B cell (primary cell): ENCODE measurements around the gene TMEM18. TPM values are rescaled to one million over a fixed set of nuclear protein-coding genes. Genes with fewer than 3 reads are reported as not detected.

Source experiments
- ATAC-seq: fragments of 200-7000 bp; cut with Tn5 transposase; one replicate; pipeline ENCODE4 v1.10.0; 2021; ENCODE audit warnings: low read depth, mild to moderate bottlenecking, moderate number of reproducible peaks, moderate library complexity
- CTCF ChIA-PET: fragments of 350-600 bp; sonication (Branson Sonifier 250); formaldehyde crosslinking; loops from one replicate; lab custom pipeline; 2021; ENCODE audit warnings: antibody characterized with exemption, inconsistent platforms; lab: Charles Lee
- POLR2A ChIA-PET: fragments of 350-600 bp; sonication (Branson Sonifier 250); formaldehyde crosslinking; loops from one replicate; lab custom pipeline; 2021; ENCODE audit warnings: antibody characterized with exemption; lab: Charles Lee
- DNase-seq: peaks from one replicate; pipeline ENCODE4 v3.0.0; 2013
- H2AFZ ChIP-seq: 2 replicates; pipeline ENCODE4 v1.6.1; 2012; ENCODE audit warnings: mild to moderate bottlenecking, low read depth, low read length; ENCODE audit not compliant: insufficient read depth, poor library complexity, severe bottlenecking
- H3K27ac ChIP-seq, 2 donors: 1 replicate in 1 of 2; 2 replicates in 1 of 2; pipeline ENCODE4 v1.5.1; 2012 to 2013; ENCODE audit warnings: low read length in 2 of 2, mild to moderate bottlenecking in 2 of 2, moderate library complexity in 1 of 2
- H3K27me3 ChIP-seq, 4 experiments: fragments of 200-600 bp in 1 of 4; sonication (generic) in 1 of 4; replicated peaks in 1 of 4; 1 replicate in 2 of 4; 2 replicates in 2 of 4; pipeline versions ENCODE4 v1.6.1 to v1.7.0; 2013 to 2016; ENCODE audit warnings: low read length in 3 of 4, mild to moderate bottlenecking in 2 of 4, mixed read lengths in 1 of 4, moderate library complexity in 1 of 4; ENCODE audit not compliant: insufficient read depth in 4 of 4, control insufficient read depth in 3 of 4; ENCODE audit errors: control extremely low read depth in 1 of 4
- H3K36me3 ChIP-seq, 2 experiments: replicated peaks in 1 of 2; 1 replicate in 1 of 2; 2 replicates in 1 of 2; pipeline versions ENCODE4 v1.6.1 to v1.7.1; 2013; ENCODE audit warnings: low read length in 1 of 2; ENCODE audit not compliant: insufficient read depth in 2 of 2, control insufficient read depth in 1 of 2; ENCODE audit errors: control extremely low read depth in 1 of 2, extremely low read depth in 1 of 2
- H3K4me1 ChIP-seq, 2 donors: fragments of 200-600 bp in 1 of 2; sonication (generic) in 1 of 2; 1 replicate in 1 of 2; 2 replicates in 1 of 2; pipeline versions ENCODE4 v1.5.1 to v1.6.1; 2013 to 2017; ENCODE audit warnings: low read length in 2 of 2; ENCODE audit not compliant: control insufficient read depth in 2 of 2, insufficient read depth in 2 of 2
- H3K4me2 ChIP-seq: replicated peaks from 2 replicates; pipeline ENCODE3; 2012; ENCODE audit warnings: mild to moderate bottlenecking, low read depth, low read length; ENCODE audit not compliant: poor library complexity, severe bottlenecking
- H3K4me3 ChIP-seq, 5 experiments: fragments of 200-600 bp in 1 of 5; sonication (generic) in 1 of 5; 1 replicate in 3 of 5; 2 replicates in 2 of 5; pipeline versions ENCODE4 v1.5.1 to v1.7.0; 2011 to 2016; ENCODE audit warnings: low read length in 4 of 5, mild to moderate bottlenecking in 4 of 5, low read depth in 2 of 5, control low read depth in 1 of 5, moderate library complexity in 1 of 5; ENCODE audit not compliant: insufficient read depth in 1 of 5; ENCODE audit errors: control extremely low read depth in 1 of 5, extremely low read depth in 1 of 5
- H3K79me2 ChIP-seq: fragments of 200-600 bp; sonication (generic); one replicate; pipeline ENCODE4 v1.6.0; 2016; ENCODE audit warnings: low read length; ENCODE audit not compliant: control insufficient read depth, insufficient read depth
- H3K9ac ChIP-seq: fragments of 200-600 bp; sonication (generic); 2 replicates; pipeline ENCODE4 v1.6.1; 2017; ENCODE audit warnings: mild to moderate bottlenecking, low read length, moderate library complexity
- H3K9me3 ChIP-seq, 3 donors: one replicate each; pipeline versions ENCODE4 v1.6.1 to v1.7.1; 2013; ENCODE audit warnings: low read length in 2 of 3; ENCODE audit not compliant: control insufficient read depth in 2 of 3, insufficient read depth in 1 of 3; ENCODE audit errors: control extremely low read depth in 1 of 3
- H4K20me1 ChIP-seq: 2 replicates; pipeline ENCODE4 v1.6.0; 2012; ENCODE audit warnings: mild to moderate bottlenecking, low read length; ENCODE audit not compliant: insufficient read depth, control insufficient read depth, poor library complexity, severe bottlenecking
- H3K27ac Mint-ChIP-seq: one replicate; pipeline ENCODE4 v1.8.0; 2021; ENCODE audit warnings: mixed read lengths
- H3K27me3 Mint-ChIP-seq: one replicate; pipeline ENCODE4 v1.8.0; 2021; ENCODE audit warnings: mixed read lengths
- H3K4me1 Mint-ChIP-seq: one replicate; pipeline ENCODE4 v1.8.0; 2021; ENCODE audit warnings: mixed read lengths
- H3K4me3 Mint-ChIP-seq: one replicate; pipeline ENCODE4 v1.8.0; 2021; ENCODE audit warnings: mixed read lengths
- H3K9me3 Mint-ChIP-seq: one replicate; pipeline ENCODE4 v1.8.0; 2022; ENCODE audit warnings: mixed read lengths; ENCODE audit not compliant: insufficient read depth
- CTCF ChIP-seq: fragments of 200-600 bp; IDR thresholded peaks from one replicate; pipeline ENCODE4 v1.8.0; 2022; ENCODE audit warnings: antibody characterized with exemption, mild to moderate bottlenecking
- EZH2 ChIP-seq: IDR thresholded peaks from 2 replicates; pipeline ENCODE4 v1.6.1; 2012; ENCODE audit warnings: borderline replicate concordance, low read depth, mild to moderate bottlenecking, moderate library complexity, low read length; ENCODE audit not compliant: insufficient read depth, poor library complexity, severe bottlenecking
- WGBS: methylation state at CpG from one replicate; pipeline ENCODE4 v1.1.5; 2013; ENCODE audit warnings: missing lambda C conversion rate; ENCODE audit not compliant: insufficient coverage; 5-methylcytosine and 5-hydroxymethylcytosine counted together
- intact Hi-C: fragments of 100-400 bp; cut with micrococcal nuclease; formaldehyde crosslinking; loops from one replicate; pipeline ENCODE4 v1.10.0; 2022
- polyA plus RNA-seq: library from polyadenylated mRNA; depleted of rRNA; stranded (reverse); fragments of >200 nt; gene quantifications from 2 replicates; pipeline ENCODE4 v1.2.3, GENCODE V29; 2012
- total RNA-seq, 2 donors: library from RNA; stranded (reverse); fragments of 120-200 nt in 1 of 2; gene quantifications; 1 replicate in 1 of 2; 2 replicates in 1 of 2; pipeline versions ENCODE4 v1.2.3 to v1.2.4, GENCODE V29; 2013 to 2022

TMEM18 gene
- total and polyA plus RNA-seq, 2 donors (not counting 1 experiment from before 2014, with no cell fraction given) = 14.4 to 38.5 TPM

GRCh38 chr2:710867-711665 is 33.9 kb upstream of the TMEM18 start:
- 100% methylated on average over 2 of the region's 5 CpGs for WGBS
- Mint-ChIP-seq H3K4me3 (no peak overlapping the region), H3K27me3 (peaks cover 41% of the 10 kb centered on the region), H3K27ac (no peak overlapping the region), H3K9me3 (no peaks in the 10 kb centered on the region), H3K4me1 (peaks cover 15% of the 10 kb centered on the region)
- intact Hi-C loops = loop anchor here (5.0 kb wide), 1 partner anchor 34 kb away; the partner anchor contains the start of gene TMEM18
- no peak overlapping the region for H3K27ac ChIP-seq
- no peaks in the 10 kb centered on the region for H3K36me3 ChIP-seq
- H3K9ac ChIP-seq = no peak overlapping the region
- H3K9me3 ChIP-seq = no peaks in the 10 kb centered on the region
- H3K4me1 ChIP-seq = peaks cover 13 to 14% of the 10 kb centered on the region in 2 donors
- no peaks in the 10 kb centered on the region for H4K20me1 ChIP-seq
- ATAC-seq (no peak), DNase-seq (no peak)
- ChIA-PET CTCF (no interaction called here), POLR2A (no interaction called here)
- no peak overlapping the region for H3K4me2 ChIP-seq
- no peak overlapping the region for H3K4me3 ChIP-seq
- no peak for TF ChIP-seq CTCF
- TF ChIP-seq EZH2 = no peak
- peaks cover 0 to 10% (median 6%) of the 10 kb centered on the region in 4 experiments for H3K27me3 ChIP-seq
- H3K79me2 ChIP-seq = no peaks in the 10 kb centered on the region
- H2AFZ ChIP-seq = no peak overlapping the region

GRCh38 chr2:709138-709765 is 32.0 kb upstream of the TMEM18 start:
- POLR2A ChIA-PET = no interaction called here
- no peak overlapping the region for H3K4me2 ChIP-seq
- H3K4me1 ChIP-seq = peaks cover 5 to 6% of the 10 kb centered on the region in 2 donors
- ATAC-seq (no peak), DNase-seq (no peak)
- 83% methylated on average over 22 of the region's 23 CpGs for WGBS
- no peaks in the 10 kb centered on the region for H3K36me3 ChIP-seq
- H2AFZ ChIP-seq = no peak overlapping the region
- no peaks in the 10 kb centered on the region for H3K9me3 Mint-ChIP-seq
- no peak overlapping the region for H3K4me3 Mint-ChIP-seq
- H3K27me3 ChIP-seq = peaks cover 0 to 10% (median 6%) of the 10 kb centered on the region in 4 experiments
- no peaks in the 10 kb centered on the region for H4K20me1 ChIP-seq
- H3K27ac Mint-ChIP-seq = no peak overlapping the region
- CTCF ChIA-PET = no interaction called here
- H3K27ac ChIP-seq = no peak overlapping the region
- TF ChIP-seq CTCF (no peak), EZH2 (no peak)
- peaks cover 3% of the 10 kb centered on the region for H3K4me1 Mint-ChIP-seq
- peaks cover 36% of the 10 kb centered on the region for H3K27me3 Mint-ChIP-seq
- H3K79me2 ChIP-seq = no peaks in the 10 kb centered on the region
- intact Hi-C loops = no loop called here
- H3K9me3 ChIP-seq = peaks cover 0 to 2% (median 0%) of the 10 kb centered on the region in 3 donors
- H3K4me3 ChIP-seq = no peak overlapping the region
- H3K9ac ChIP-seq = no peak overlapping the region
